WTC11 (cell line): ENCODE data around the gene AP5Z1. TPM values are rescaled to one million over a fixed set of nuclear protein-coding genes. Genes with fewer than 3 reads are reported as not detected.

Source experiments
- ATAC-seq: fragments of 200-7000 bp; cut with Tn5 transposase; 2 replicates; pipeline ENCODE4 v1.10.0; 2021; ENCODE audit warnings: mild to moderate bottlenecking, moderate library complexity
- CTCF ChIA-PET: fragments of 300-600 bp; sonication (Branson Sonifier 250); formaldehyde crosslinking; loops from one replicate; lab custom pipeline; 2021; ENCODE audit warnings: antibody characterized with exemption; lab: Charles Lee
- POLR2A ChIA-PET: fragments of 350-600 bp; sonication (Branson Sonifier 250); formaldehyde crosslinking; loops from one replicate; lab custom pipeline; 2021; ENCODE audit warnings: antibody characterized with exemption; lab: Charles Lee
- DNase-seq: peaks from one replicate; pipeline ENCODE4 v3.0.0; 2021; ENCODE audit warnings: low spot score
- H3K27ac Mint-ChIP-seq: 2 replicates; pipeline ENCODE4 v1.8.0; 2021; ENCODE audit warnings: mixed read lengths
- H3K27me3 Mint-ChIP-seq: 2 replicates; pipeline ENCODE4 v1.8.0; 2021; ENCODE audit warnings: low read depth, mild to moderate bottlenecking, moderate library complexity, mixed read lengths
- H3K36me3 Mint-ChIP-seq: 2 replicates; pipeline ENCODE4 v1.8.0; 2021; ENCODE audit warnings: mixed read lengths
- H3K4me1 Mint-ChIP-seq: 2 replicates; pipeline ENCODE4 v1.8.0; 2022; ENCODE audit warnings: mixed read lengths
- H3K4me3 Mint-ChIP-seq: 2 replicates; pipeline ENCODE4 v1.8.0; 2021; ENCODE audit warnings: mild to moderate bottlenecking, moderate library complexity, mixed read lengths
- H3K9me3 Mint-ChIP-seq: 2 replicates; pipeline ENCODE4 v1.8.0; 2021; ENCODE audit warnings: mixed read lengths
- ATF1 ChIP-seq: sonication (generic); formaldehyde crosslinking; IDR thresholded peaks from 2 replicates; pipeline ENCODE4 v1.8.1; 2023; ENCODE audit warnings: mild to moderate bottlenecking, moderate library complexity, missing genetic modification reagents
- CBFB ChIP-seq: sonication (generic); formaldehyde crosslinking; IDR thresholded peaks from 2 replicates; pipeline ENCODE4 v1.8.1; 2022; ENCODE audit warnings: mild to moderate bottlenecking, low read depth, missing genetic modification reagents
- CDX4 ChIP-seq: fragments of 250-450 bp; sonication (Bioruptor Pico); IDR thresholded peaks from 2 replicates; pipeline ENCODE4 v1.9.0; 2021; ENCODE audit warnings: moderate library complexity, mild to moderate bottlenecking, inconsistent platforms, borderline replicate concordance
- CREM ChIP-seq: sonication (generic); formaldehyde crosslinking; IDR thresholded peaks from 2 replicates; pipeline ENCODE4 v1.8.1; 2022; ENCODE audit warnings: mild to moderate bottlenecking, missing genetic modification reagents, moderate library complexity
- ESRRA ChIP-seq: sonication (generic); formaldehyde crosslinking; IDR thresholded peaks from 2 replicates; pipeline ENCODE4 v1.8.1; 2022; ENCODE audit warnings: mild to moderate bottlenecking, missing genetic modification reagents, borderline replicate concordance
- HMGXB4 ChIP-seq: sonication (generic); formaldehyde crosslinking; IDR thresholded peaks from 2 replicates; pipeline ENCODE4 v1.8.1; 2023; ENCODE audit warnings: mild to moderate bottlenecking, moderate library complexity, missing genetic modification reagents
- IRF2 ChIP-seq: sonication (generic); formaldehyde crosslinking; IDR thresholded peaks from 2 replicates; pipeline ENCODE4 v1.8.0; 2022; ENCODE audit warnings: low read depth, missing genetic modification reagents, borderline replicate concordance
- JUN ChIP-seq: sonication (generic); formaldehyde crosslinking; IDR thresholded peaks from 2 replicates; pipeline ENCODE4 v1.8.0; 2023; ENCODE audit warnings: mild to moderate bottlenecking, missing genetic modification reagents
- MLX ChIP-seq: sonication (generic); formaldehyde crosslinking; IDR thresholded peaks from 2 replicates; pipeline ENCODE4 v1.8.1; 2023; ENCODE audit warnings: mild to moderate bottlenecking, missing genetic modification reagents, moderate library complexity
- MXD4 ChIP-seq: fragments of 250-450 bp; sonication (Bioruptor Pico); IDR thresholded peaks from 2 replicates; pipeline ENCODE4 v1.8.0; 2021; ENCODE audit warnings: mild to moderate bottlenecking, moderate library complexity, borderline replicate concordance
- MYBL2 ChIP-seq: sonication (generic); formaldehyde crosslinking; IDR thresholded peaks from 2 replicates; pipeline ENCODE4 v1.8.1; 2023; ENCODE audit warnings: mild to moderate bottlenecking, moderate library complexity, missing genetic modification reagents
- RELA ChIP-seq: sonication (generic); formaldehyde crosslinking; IDR thresholded peaks from 2 replicates; pipeline ENCODE4 v1.8.1; 2022; ENCODE audit warnings: missing genetic modification reagents, mild to moderate bottlenecking, borderline replicate concordance
- SMAD4 ChIP-seq: sonication (generic); formaldehyde crosslinking; IDR thresholded peaks from 2 replicates; pipeline ENCODE4 v1.8.0; 2022; ENCODE audit warnings: mild to moderate bottlenecking, missing genetic modification reagents
- SP1 ChIP-seq: sonication (generic); formaldehyde crosslinking; conservative IDR thresholded peaks from 2 replicates; pipeline ENCODE4 v1.8.1; 2022; ENCODE audit warnings: missing genetic modification reagents
- TEAD4 ChIP-seq: sonication (generic); formaldehyde crosslinking; IDR thresholded peaks from 2 replicates; pipeline ENCODE4 v1.8.0; 2022; ENCODE audit warnings: mild to moderate bottlenecking, missing genetic modification reagents
- USF1 ChIP-seq: sonication (generic); formaldehyde crosslinking; IDR thresholded peaks from 2 replicates; pipeline ENCODE4 v1.8.0; 2022; ENCODE audit warnings: mild to moderate bottlenecking, missing genetic modification reagents
- ZBTB21 ChIP-seq: sonication (generic); formaldehyde crosslinking; IDR thresholded peaks from 2 replicates; pipeline ENCODE4 v1.8.1; 2023; ENCODE audit warnings: mild to moderate bottlenecking, missing genetic modification reagents, borderline replicate concordance
- ZNF416 ChIP-seq: fragments of 250-450 bp; sonication (Bioruptor Pico); IDR thresholded peaks from 2 replicates; pipeline ENCODE4 v1.9.0; 2021; ENCODE audit warnings: mild to moderate bottlenecking, inconsistent platforms
- ZNF423 ChIP-seq: fragments of 250-450 bp; sonication (Bioruptor Pico); IDR thresholded peaks from 2 replicates; pipeline ENCODE4 v2.1.2; 2022; ENCODE audit warnings: mild to moderate bottlenecking, moderate library complexity
- ZNF671 ChIP-seq: fragments of 250-450 bp; sonication (Bioruptor Pico); IDR thresholded peaks from 2 replicates; pipeline ENCODE4 v1.8.0; 2021; ENCODE audit warnings: mild to moderate bottlenecking
- total RNA-seq: library from RNA; stranded (reverse); gene quantifications from 3 replicates; pipeline ENCODE4 v1.2.3, GENCODE V29; 2021
- TF ChIP-seq, protein P1 (sequence below): sonication (generic); formaldehyde crosslinking; IDR thresholded peaks from 2 replicates; pipeline ENCODE4 v1.8.1; 2022; ENCODE audit warnings: missing genetic modification reagents, borderline replicate concordance
- TF ChIP-seq, protein P2 (sequence below): fragments of 250-450 bp; sonication (Bioruptor Pico); IDR thresholded peaks from 2 replicates; pipeline ENCODE4 v1.9.0; 2021; ENCODE audit warnings: mild to moderate bottlenecking

AP5Z1 gene
- total RNA-seq, 1 experiment from 2014 or later, result 29.4 TPM

DNA sequence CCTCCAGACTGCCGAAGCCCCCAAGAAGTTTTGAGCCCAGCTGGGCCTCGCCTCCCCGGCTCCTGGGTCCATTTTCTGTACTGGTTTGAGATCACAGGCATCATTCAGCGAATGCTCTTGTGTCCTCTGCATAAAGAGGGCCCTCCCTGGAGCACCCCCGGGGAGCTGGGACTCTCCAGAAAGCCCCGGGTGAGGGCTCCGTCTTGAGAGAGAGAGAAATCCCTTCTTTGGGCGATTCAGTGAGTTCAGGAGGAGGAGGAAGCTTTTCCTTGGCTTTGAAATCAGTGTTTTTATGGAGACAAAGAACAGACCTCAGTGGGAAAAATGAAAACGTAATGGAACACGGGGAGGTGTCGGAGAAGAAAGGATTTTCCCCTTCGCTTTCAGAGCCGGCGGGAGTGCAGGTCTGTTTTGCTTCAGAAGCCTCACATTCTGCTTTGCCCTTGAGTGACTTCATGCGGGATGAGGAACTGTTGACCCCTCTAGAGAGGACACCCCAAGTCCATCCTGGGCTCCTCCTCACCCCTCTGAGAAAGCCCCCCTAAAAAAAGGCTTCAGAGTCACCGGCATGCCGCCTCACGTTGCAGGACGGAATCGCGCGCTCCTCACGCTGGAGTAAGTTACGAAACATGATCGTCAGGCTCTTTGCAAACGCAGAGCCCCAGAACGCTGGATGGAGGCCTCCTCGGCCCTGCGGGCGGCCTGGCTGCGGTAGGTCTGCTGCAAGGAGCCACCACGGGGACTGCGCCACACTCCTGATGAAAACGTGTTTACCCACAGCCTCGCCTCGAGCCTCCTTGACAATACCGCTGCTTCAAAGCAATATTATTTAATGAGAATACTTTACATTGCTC lies 8.5 kb upstream of the AP5Z1 start (continued):
- TF ChIP-seq RELA (CRISPR knock-in tag) (no peak), ZNF423 (CRISPR knock-in tag) (no peak), ATF1 (CRISPR knock-in tag) (no peak)
- TF ChIP-seq, all 79 proteins: peak for 0

GRCh38 chr7:4768597-4769569 lies 6.5 kb upstream of the AP5Z1 start:
- DNase-seq, result no peak
- POLR2A ChIA-PET, result no interaction called here
- H3K27ac Mint-ChIP-seq, result no peak overlapping the region

GRCh38 chr7:4769761-4770160 lies 5.7 kb upstream of the AP5Z1 start:
- H3K27ac Mint-ChIP-seq, result no peak overlapping the region; the same call in 1 of the 2 replicates
- POLR2A ChIA-PET, result no interaction called here
- no peak for TF ChIP-seq HMGXB4
- TF ChIP-seq SMAD4 (CRISPR knock-in tag), result no peak
- TF ChIP-seq CREM, result no peak
- TF ChIP-seq ZNF416, result no peak
- no peak for TF ChIP-seq ZNF423 (CRISPR knock-in tag)
- TF ChIP-seq ESRRA (CRISPR knock-in tag), result no peak
- no peak for TF ChIP-seq CDX4
- TF ChIP-seq ZBTB21 (CRISPR knock-in tag), result no peak
- TF ChIP-seq ATF1 (CRISPR knock-in tag), result no peak
- no peak for TF ChIP-seq MLX (CRISPR knock-in tag)
- no peak for TF ChIP-seq IRF2 (CRISPR knock-in tag)
- no peak for TF ChIP-seq JUN (CRISPR knock-in tag)
- TF ChIP-seq USF1, result no peak

More at GRCh38 chr7:4768597-4769569, 6.5 kb upstream of the AP5Z1 start:
- no peak overlapping the region for H3K4me3 Mint-ChIP-seq
- no peaks in the 10 kb centered on the region for H3K27me3 Mint-ChIP-seq
- no peaks in the 10 kb centered on the region for H3K4me1 Mint-ChIP-seq
- CTCF ChIA-PET, result interaction anchor here (1.0 kb wide), 1 partner anchor 23 kb away, joined by 4 read pairs; no protein-coding TSS in a partner anchor
- no peak for ATAC-seq
- no peaks in the 10 kb centered on the region for H3K9me3 Mint-ChIP-seq
- H3K36me3 Mint-ChIP-seq, result no peaks in the 10 kb centered on the region
- no peak for TF ChIP-seq SP1 (CRISPR knock-in tag)
- no peak for TF ChIP-seq TEAD4
- no peak for TF ChIP-seq MYBL2 (CRISPR knock-in tag)
- TF ChIP-seq MXD4, result no peak
- TF ChIP-seq, protein P1, sequence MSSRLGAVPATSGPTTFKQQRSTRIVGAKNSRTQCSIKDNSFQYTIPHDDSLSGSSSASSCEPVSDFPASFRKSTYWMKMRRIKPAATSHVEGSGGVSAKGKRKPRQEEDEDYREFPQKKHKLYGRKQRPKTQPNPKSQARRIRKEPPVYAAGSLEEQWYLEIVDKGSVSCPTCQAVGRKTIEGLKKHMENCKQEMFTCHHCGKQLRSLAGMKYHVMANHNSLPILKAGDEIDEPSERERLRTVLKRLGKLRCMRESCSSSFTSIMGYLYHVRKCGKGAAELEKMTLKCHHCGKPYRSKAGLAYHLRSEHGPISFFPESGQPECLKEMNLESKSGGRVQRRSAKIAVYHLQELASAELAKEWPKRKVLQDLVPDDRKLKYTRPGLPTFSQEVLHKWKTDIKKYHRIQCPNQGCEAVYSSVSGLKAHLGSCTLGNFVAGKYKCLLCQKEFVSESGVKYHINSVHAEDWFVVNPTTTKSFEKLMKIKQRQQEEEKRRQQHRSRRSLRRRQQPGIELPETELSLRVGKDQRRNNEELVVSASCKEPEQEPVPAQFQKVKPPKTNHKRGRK (CRISPR knock-in tag), result no peak
- no peak for TF ChIP-seq CBFB (CRISPR knock-in tag)
- no peak for TF ChIP-seq RELA (CRISPR knock-in tag)
- no peak for TF ChIP-seq ZNF671 (CRISPR knock-in tag)
- TF ChIP-seq, protein P2, sequence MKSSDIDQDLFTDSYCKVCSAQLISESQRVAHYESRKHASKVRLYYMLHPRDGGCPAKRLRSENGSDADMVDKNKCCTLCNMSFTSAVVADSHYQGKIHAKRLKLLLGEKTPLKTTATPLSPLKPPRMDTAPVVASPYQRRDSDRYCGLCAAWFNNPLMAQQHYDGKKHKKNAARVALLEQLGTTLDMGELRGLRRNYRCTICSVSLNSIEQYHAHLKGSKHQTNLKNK, result no peak
- no peak for TF ChIP-seq CDX4
- no peak for TF ChIP-seq CREM

More at GRCh38 chr7:4769761-4770160, 5.7 kb upstream of the AP5Z1 start:
- Mint-ChIP-seq H3K4me1 (peaks cover 8% of the 10 kb centered on the region), H3K9me3 (no peaks in the 10 kb centered on the region), H3K36me3 (no peaks in the 10 kb centered on the region), H3K4me3 (no peak overlapping the region), H3K27me3 (no peaks in the 10 kb centered on the region; the same call in 1 of the 2 replicates)
- no peak for DNase-seq
- CTCF ChIA-PET, result no interaction called here
- no peak for ATAC-seq
